WTC11 (cell line): ENCODE results near the gene KAZALD1. TPM values are rescaled to one million over a fixed set of nuclear protein-coding genes. Genes with fewer than 3 reads are reported as not detected.

Source experiments
- ATAC-seq: fragments of 200-7000 bp; cut with Tn5 transposase; 2 replicates; pipeline ENCODE4 v1.10.0; 2021; ENCODE audit warnings: mild to moderate bottlenecking, moderate library complexity
- CTCF ChIA-PET: fragments of 300-600 bp; sonication (Branson Sonifier 250); formaldehyde crosslinking; loops from one replicate; lab custom pipeline; 2021; ENCODE audit warnings: antibody characterized with exemption; lab: Charles Lee
- POLR2A ChIA-PET: fragments of 350-600 bp; sonication (Branson Sonifier 250); formaldehyde crosslinking; loops from one replicate; lab custom pipeline; 2021; ENCODE audit warnings: antibody characterized with exemption; lab: Charles Lee
- DNase-seq: peaks from one replicate; pipeline ENCODE4 v3.0.0; 2021; ENCODE audit warnings: low spot score
- H3K27ac Mint-ChIP-seq: 2 replicates; pipeline ENCODE4 v1.8.0; 2021; ENCODE audit warnings: mixed read lengths
- H3K27me3 Mint-ChIP-seq: 2 replicates; pipeline ENCODE4 v1.8.0; 2021; ENCODE audit warnings: low read depth, mild to moderate bottlenecking, moderate library complexity, mixed read lengths
- H3K36me3 Mint-ChIP-seq: 2 replicates; pipeline ENCODE4 v1.8.0; 2021; ENCODE audit warnings: mixed read lengths
- H3K4me1 Mint-ChIP-seq: 2 replicates; pipeline ENCODE4 v1.8.0; 2022; ENCODE audit warnings: mixed read lengths
- H3K4me3 Mint-ChIP-seq: 2 replicates; pipeline ENCODE4 v1.8.0; 2021; ENCODE audit warnings: mild to moderate bottlenecking, moderate library complexity, mixed read lengths
- H3K9me3 Mint-ChIP-seq: 2 replicates; pipeline ENCODE4 v1.8.0; 2021; ENCODE audit warnings: mixed read lengths
- CREM ChIP-seq: sonication (generic); formaldehyde crosslinking; IDR thresholded peaks from 2 replicates; pipeline ENCODE4 v1.8.1; 2022; ENCODE audit warnings: mild to moderate bottlenecking, missing genetic modification reagents, moderate library complexity
- ETV6 ChIP-seq: sonication (generic); formaldehyde crosslinking; IDR thresholded peaks from 2 replicates; pipeline ENCODE4 v1.8.1; 2022; ENCODE audit warnings: mild to moderate bottlenecking, missing genetic modification reagents
- FOXJ3 ChIP-seq: sonication (generic); formaldehyde crosslinking; IDR thresholded peaks from 2 replicates; pipeline ENCODE4 v1.9.0; 2021; ENCODE audit warnings: missing genetic modification reagents, mild to moderate bottlenecking, borderline replicate concordance
- FOXK1 ChIP-seq: sonication (generic); formaldehyde crosslinking; IDR thresholded peaks from 2 replicates; pipeline ENCODE4 v1.8.0; 2022; ENCODE audit warnings: mild to moderate bottlenecking, moderate library complexity, missing genetic modification reagents
- FOXP1 ChIP-seq: sonication (generic); formaldehyde crosslinking; IDR thresholded peaks from 2 replicates; pipeline ENCODE4 v1.8.0; 2022; ENCODE audit warnings: missing genetic modification reagents, mild to moderate bottlenecking, moderate library complexity, borderline replicate concordance
- GABPB1 ChIP-seq: sonication (generic); formaldehyde crosslinking; IDR thresholded peaks from 2 replicates; pipeline ENCODE4 v1.8.1; 2023; ENCODE audit warnings: mild to moderate bottlenecking, missing genetic modification reagents
- GTF2I ChIP-seq: fragments of 250-450 bp; sonication (Bioruptor Pico); conservative IDR thresholded peaks from 2 replicates; pipeline ENCODE4 v1.4.0; 2021; ENCODE audit warnings: mild to moderate bottlenecking
- MYBL2 ChIP-seq: sonication (generic); formaldehyde crosslinking; IDR thresholded peaks from 2 replicates; pipeline ENCODE4 v1.8.1; 2023; ENCODE audit warnings: mild to moderate bottlenecking, moderate library complexity, missing genetic modification reagents
- NFYB ChIP-seq: sonication (generic); formaldehyde crosslinking; conservative IDR thresholded peaks from 2 replicates; pipeline ENCODE4 v1.8.0; 2022; ENCODE audit warnings: low read depth, missing genetic modification reagents
- SMAD3 ChIP-seq: sonication (generic); formaldehyde crosslinking; IDR thresholded peaks from 2 replicates; pipeline ENCODE4 v1.8.0; 2022; ENCODE audit warnings: missing genetic modification reagents, mild to moderate bottlenecking, borderline replicate concordance
- SP1 ChIP-seq: sonication (generic); formaldehyde crosslinking; conservative IDR thresholded peaks from 2 replicates; pipeline ENCODE4 v1.8.1; 2022; ENCODE audit warnings: missing genetic modification reagents
- TCF7 ChIP-seq: sonication (generic); formaldehyde crosslinking; IDR thresholded peaks from 2 replicates; pipeline ENCODE4 v1.8.0; 2022; ENCODE audit warnings: mild to moderate bottlenecking, low read depth, missing genetic modification reagents, moderate library complexity
- TP53 ChIP-seq: sonication (generic); formaldehyde crosslinking; IDR thresholded peaks from 2 replicates; pipeline ENCODE4 v1.8.1; 2023; ENCODE audit warnings: mild to moderate bottlenecking, missing genetic modification reagents
- ZNF396 ChIP-seq: fragments of 250-450 bp; sonication (Bioruptor Pico); IDR thresholded peaks from 2 replicates; pipeline ENCODE4 v1.8.0; 2021; ENCODE audit warnings: mild to moderate bottlenecking, moderate library complexity, borderline replicate concordance
- total RNA-seq: library from RNA; stranded (reverse); gene quantifications from 3 replicates; pipeline ENCODE4 v1.2.3, GENCODE V29; 2021
- TF ChIP-seq, protein P1 (sequence below): sonication (generic); formaldehyde crosslinking; IDR thresholded peaks from 2 replicates; pipeline ENCODE4 v1.8.1; 2023; ENCODE audit warnings: mild to moderate bottlenecking, missing genetic modification reagents, moderate library complexity
- TF ChIP-seq, protein P2 (sequence below): sonication (generic); formaldehyde crosslinking; IDR thresholded peaks from 2 replicates; pipeline ENCODE4 v1.8.1; 2023; ENCODE audit warnings: mild to moderate bottlenecking, missing genetic modification reagents, moderate library complexity
- TF ChIP-seq, protein P3 (sequence below): sonication (generic); formaldehyde crosslinking; IDR thresholded peaks from 2 replicates; pipeline ENCODE4 v1.8.0; 2022; ENCODE audit warnings: missing genetic modification reagents
- TF ChIP-seq, protein P4 (sequence below): sonication (generic); formaldehyde crosslinking; IDR thresholded peaks from 2 replicates; pipeline ENCODE4 v1.8.0; 2022; ENCODE audit warnings: mild to moderate bottlenecking, missing genetic modification reagents
- TF ChIP-seq, protein P5 (sequence below): sonication (generic); formaldehyde crosslinking; IDR thresholded peaks from 2 replicates; pipeline ENCODE4 v1.8.0; 2022; ENCODE audit warnings: mild to moderate bottlenecking, missing genetic modification reagents

KAZALD1 gene
- total RNA-seq, 1 experiment from 2014 or later: 19.2 TPM

DNA sequence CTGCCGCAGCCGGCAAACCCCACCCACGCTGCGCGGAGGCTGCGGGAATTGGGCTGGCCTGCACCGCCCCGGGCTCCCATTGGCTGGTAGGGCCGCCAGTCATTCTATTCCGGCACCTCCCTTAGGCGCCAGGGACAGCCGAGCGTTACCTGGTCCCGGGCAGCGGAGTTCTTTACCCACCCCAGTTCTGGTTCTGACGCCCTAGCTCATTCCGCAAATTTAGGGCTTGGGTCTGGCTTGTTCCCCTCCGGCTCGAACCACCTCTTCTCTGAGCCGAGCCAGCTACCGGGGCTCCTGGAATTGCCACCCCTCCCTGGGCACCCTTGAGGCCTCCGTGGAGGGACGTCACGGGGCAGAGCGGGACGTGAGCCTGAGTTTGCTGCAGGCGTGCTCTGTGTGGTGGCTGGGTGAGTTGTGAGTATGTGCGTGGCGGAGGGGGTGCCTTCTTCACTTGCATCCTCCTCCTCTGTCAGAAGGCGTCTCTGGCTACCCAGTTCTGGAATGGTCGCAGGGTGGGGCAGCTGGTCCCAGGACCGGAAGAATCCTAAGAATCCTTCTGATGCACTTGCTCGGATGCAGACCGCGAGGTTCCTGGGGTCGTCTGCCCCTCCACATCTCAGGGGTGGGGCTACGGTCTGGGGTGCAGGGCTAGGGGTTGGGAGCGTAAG lies 30.5 kb upstream of the KAZALD1 start, which contains the start of the genes PDZD7 and SFXN3:
Gene PDZD7, minus strand, starts transcription at position 2 of the 668 bp plus-strand sequence. CDS start 910 bp downstream, outside the sequence.
Gene SFXN3, plus strand, starts transcription at position 107 of the 668 bp plus-strand sequence. CDS start 3,461 bp downstream, outside the sequence.
- H3K36me3 Mint-ChIP-seq: no peaks in the 10 kb centered on the region
- ChIA-PET POLR2A (interaction anchor here (0.7 to 1.9 kb wide), 4 partner anchors 12 to 35 kb away, joined by 3 to 10 read pairs (median 4); no protein-coding TSS in a partner anchor), CTCF (interaction anchor here (0.6 to 6.9 kb wide), 30 partner anchors 9 to 469 kb away, joined by 3 to 219 read pairs (median 4); partner anchors contain the start of genes KAZALD1, LZTS2, MRPL43 and SEMA4G)
- H3K4me1 Mint-ChIP-seq: peaks cover 36% of the 10 kb centered on the region
- peaks cover 55% of the 10 kb centered on the region for H3K27me3 Mint-ChIP-seq
- no peaks in the 10 kb centered on the region for H3K9me3 Mint-ChIP-seq
- ATAC-seq (peak; percentile 88), DNase-seq (peak; percentile 97)
- no peak for TF ChIP-seq GABPB1
- peak; percentile 16; the same call in 1 of the 2 replicates for TF ChIP-seq ETV6 (CRISPR knock-in tag)
- peak; percentile 99 for TF ChIP-seq NFYB (CRISPR knock-in tag)
- peak; percentile 73 for TF ChIP-seq SP1 (CRISPR knock-in tag)
- H3K27ac Mint-ChIP-seq: no peak within 1 kb of the TSS
- peak within 1 kb of the TSS; percentile 75 for H3K4me3 Mint-ChIP-seq

DNA sequence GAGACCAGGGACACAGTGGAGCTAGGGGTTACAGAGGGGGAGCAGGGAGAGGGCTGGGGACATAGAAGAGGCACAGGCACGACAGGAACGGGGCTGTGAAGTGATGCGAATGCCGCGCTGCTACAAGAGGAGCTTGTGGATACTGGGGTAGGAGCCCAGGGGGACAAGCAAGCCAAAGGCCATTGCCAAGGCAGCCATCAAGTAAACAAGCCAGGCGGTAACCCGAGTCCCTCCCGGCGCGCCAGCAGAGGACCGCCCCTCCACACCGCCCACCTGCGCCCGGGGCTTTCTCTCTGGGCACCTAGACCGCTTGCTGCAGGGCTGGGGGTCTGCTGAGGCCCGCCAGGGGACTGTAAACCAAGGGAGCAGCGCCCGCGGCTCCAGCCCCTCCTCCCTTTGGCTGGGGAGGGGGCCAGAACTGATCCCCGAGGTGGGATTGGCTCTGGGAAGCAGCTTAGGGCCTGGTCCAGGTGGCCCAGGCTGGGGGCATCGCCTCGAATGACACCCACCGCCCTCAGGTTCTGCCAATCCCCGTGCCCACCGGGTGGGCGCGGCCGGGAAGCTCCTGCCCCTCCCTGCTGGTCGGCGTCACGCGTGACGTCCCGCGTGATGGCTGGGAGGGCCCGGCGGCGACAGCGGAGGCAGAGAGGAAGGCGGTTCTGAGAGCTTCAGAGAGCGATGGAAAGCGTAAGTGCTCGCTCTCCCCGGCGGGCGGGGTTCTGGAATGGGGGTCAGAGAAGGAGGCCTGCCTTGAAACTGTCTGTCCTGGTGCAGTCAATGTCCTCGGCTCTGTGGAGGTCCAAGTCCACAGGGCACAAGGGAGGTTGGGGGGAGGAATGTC lies 29.8 kb upstream of the KAZALD1 start:
- Mint-ChIP-seq H3K36me3 (no peaks in the 10 kb centered on the region), H3K4me3 (peak overlapping the region; percentile 75), H3K27ac (no peak overlapping the region), H3K9me3 (no peaks in the 10 kb centered on the region), H3K4me1 (peaks cover 32% of the 10 kb centered on the region), H3K27me3 (peaks cover 57% of the 10 kb centered on the region)
- TF ChIP-seq TP53 (0 out of 2 replicates have a peak, but pooled peaks have one; percentile 18), SMAD3 (CRISPR knock-in tag) (0 out of 2 replicates have a peak, but pooled peaks have one; percentile 43), FOXK1 (CRISPR knock-in tag) (peak; percentile 66; the same call in 1 of the 2 replicates), TCF7 (CRISPR knock-in tag) (no peak)
- TF ChIP-seq, protein P1, sequence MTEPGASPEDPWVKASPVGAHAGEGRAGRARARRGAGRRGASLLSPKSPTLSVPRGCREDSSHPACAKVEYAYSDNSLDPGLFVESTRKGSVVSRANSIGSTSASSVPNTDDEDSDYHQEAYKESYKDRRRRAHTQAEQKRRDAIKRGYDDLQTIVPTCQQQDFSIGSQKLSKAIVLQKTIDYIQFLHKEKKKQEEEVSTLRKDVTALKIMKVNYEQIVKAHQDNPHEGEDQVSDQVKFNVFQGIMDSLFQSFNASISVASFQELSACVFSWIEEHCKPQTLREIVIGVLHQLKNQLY: no peak
- DNase-seq (peak; percentile 68), ATAC-seq (peak; percentile 33)
- ChIA-PET CTCF (interaction anchor here (0.6 to 6.9 kb wide), 19 partner anchors 10 to 430 kb away, joined by 3 to 219 read pairs (median 9); partner anchors contain the start of genes KAZALD1, LZTS2, MRPL43 and SEMA4G), POLR2A (interaction anchor here (0.9 to 1.9 kb wide), 2 partner anchors 11 to 35 kb away, joined by 5 to 10 read pairs; no protein-coding TSS in a partner anchor)

DNA sequence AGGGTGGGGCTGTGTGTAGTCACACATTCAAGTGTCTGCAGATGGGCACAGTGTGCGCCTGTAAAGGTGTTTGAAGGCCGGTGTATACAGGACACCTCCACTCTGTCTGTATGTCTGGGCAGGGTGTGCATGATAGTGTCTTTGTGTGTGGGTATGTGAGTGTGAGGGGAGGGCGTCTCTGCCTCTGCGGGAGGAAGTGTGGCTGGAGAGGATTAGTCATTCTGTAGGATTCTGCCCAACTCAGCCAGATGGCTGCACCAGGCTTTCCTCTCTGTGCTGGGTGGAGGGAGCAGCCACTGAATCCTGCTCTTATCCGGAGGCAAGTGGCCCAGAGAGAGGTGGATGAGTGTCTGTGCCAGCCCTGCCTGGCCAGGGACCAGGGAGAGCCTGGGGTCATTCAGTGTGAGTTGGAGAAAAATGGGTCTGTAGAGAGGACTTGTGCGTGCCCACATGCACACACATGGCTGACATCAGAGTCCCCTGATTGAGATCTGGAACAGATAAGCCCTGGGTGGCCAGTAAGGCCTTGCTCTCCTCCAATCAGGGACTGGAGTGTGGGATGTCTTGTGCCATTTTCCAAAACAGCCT lies 29.1 kb upstream of the KAZALD1 start:
- POLR2A ChIA-PET: no interaction called here
- no peak for ATAC-seq
- H3K27me3 Mint-ChIP-seq: peaks cover 64% of the 10 kb centered on the region
- no peaks in the 10 kb centered on the region for H3K36me3 Mint-ChIP-seq
- CTCF ChIA-PET: interaction anchor here (1.0 to 6.9 kb wide), 14 partner anchors 9 to 182 kb away, joined by 3 to 219 read pairs (median 33); partner anchors contain the start of genes KAZALD1, LZTS2 and SEMA4G
- H3K27ac Mint-ChIP-seq: no peak overlapping the region
- no peak for DNase-seq
- no peaks in the 10 kb centered on the region for H3K9me3 Mint-ChIP-seq
- H3K4me3 Mint-ChIP-seq: peak overlapping the region; percentile 75
- peaks cover 26% of the 10 kb centered on the region for H3K4me1 Mint-ChIP-seq
- TF ChIP-seq FOXJ3 (no peak), MYBL2 (CRISPR knock-in tag) (no peak), GTF2I (CRISPR knock-in tag) (no peak), FOXP1 (CRISPR knock-in tag) (no peak), CREM (CRISPR knock-in tag) (no peak), GABPB1 (no peak), ZNF396 (CRISPR knock-in tag) (no peak)
- TF ChIP-seq, protein P2, sequence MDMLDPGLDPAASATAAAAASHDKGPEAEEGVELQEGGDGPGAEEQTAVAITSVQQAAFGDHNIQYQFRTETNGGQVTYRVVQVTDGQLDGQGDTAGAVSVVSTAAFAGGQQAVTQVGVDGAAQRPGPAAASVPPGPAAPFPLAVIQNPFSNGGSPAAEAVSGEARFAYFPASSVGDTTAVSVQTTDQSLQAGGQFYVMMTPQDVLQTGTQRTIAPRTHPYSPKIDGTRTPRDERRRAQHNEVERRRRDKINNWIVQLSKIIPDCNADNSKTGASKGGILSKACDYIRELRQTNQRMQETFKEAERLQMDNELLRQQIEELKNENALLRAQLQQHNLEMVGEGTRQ (CRISPR knock-in tag): no peak
- TF ChIP-seq, protein P3, sequence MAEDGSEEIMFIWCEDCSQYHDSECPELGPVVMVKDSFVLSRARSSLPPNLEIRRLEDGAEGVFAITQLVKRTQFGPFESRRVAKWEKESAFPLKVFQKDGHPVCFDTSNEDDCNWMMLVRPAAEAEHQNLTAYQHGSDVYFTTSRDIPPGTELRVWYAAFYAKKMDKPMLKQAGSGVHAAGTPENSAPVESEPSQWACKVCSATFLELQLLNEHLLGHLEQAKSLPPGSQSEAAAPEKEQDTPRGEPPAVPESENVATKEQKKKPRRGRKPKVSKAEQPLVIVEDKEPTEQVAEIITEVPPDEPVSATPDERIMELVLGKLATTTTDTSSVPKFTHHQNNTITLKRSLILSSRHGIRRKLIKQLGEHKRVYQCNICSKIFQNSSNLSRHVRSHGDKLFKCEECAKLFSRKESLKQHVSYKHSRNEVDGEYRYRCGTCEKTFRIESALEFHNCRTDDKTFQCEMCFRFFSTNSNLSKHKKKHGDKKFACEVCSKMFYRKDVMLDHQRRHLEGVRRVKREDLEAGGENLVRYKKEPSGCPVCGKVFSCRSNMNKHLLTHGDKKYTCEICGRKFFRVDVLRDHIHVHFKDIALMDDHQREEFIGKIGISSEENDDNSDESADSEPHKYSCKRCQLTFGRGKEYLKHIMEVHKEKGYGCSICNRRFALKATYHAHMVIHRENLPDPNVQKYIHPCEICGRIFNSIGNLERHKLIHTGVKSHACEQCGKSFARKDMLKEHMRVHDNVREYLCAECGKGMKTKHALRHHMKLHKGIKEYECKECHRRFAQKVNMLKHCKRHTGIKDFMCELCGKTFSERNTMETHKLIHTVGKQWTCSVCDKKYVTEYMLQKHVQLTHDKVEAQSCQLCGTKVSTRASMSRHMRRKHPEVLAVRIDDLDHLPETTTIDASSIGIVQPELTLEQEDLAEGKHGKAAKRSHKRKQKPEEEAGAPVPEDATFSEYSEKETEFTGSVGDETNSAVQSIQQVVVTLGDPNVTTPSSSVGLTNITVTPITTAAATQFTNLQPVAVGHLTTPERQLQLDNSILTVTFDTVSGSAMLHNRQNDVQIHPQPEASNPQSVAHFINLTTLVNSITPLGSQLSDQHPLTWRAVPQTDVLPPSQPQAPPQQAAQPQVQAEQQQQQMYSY: no peak
- TF ChIP-seq, protein P4, sequence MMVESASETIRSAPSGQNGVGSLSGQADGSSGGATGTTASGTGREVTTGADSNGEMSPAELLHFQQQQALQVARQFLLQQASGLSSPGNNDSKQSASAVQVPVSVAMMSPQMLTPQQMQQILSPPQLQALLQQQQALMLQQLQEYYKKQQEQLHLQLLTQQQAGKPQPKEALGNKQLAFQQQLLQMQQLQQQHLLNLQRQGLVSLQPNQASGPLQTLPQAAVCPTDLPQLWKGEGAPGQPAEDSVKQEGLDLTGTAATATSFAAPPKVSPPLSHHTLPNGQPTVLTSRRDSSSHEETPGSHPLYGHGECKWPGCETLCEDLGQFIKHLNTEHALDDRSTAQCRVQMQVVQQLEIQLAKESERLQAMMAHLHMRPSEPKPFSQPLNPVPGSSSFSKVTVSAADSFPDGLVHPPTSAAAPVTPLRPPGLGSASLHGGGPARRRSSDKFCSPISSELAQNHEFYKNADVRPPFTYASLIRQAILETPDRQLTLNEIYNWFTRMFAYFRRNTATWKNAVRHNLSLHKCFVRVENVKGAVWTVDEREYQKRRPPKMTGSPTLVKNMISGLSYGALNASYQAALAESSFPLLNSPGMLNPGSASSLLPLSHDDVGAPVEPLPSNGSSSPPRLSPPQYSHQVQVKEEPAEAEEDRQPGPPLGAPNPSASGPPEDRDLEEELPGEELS (CRISPR knock-in tag): no peak
- TF ChIP-seq, protein P5, sequence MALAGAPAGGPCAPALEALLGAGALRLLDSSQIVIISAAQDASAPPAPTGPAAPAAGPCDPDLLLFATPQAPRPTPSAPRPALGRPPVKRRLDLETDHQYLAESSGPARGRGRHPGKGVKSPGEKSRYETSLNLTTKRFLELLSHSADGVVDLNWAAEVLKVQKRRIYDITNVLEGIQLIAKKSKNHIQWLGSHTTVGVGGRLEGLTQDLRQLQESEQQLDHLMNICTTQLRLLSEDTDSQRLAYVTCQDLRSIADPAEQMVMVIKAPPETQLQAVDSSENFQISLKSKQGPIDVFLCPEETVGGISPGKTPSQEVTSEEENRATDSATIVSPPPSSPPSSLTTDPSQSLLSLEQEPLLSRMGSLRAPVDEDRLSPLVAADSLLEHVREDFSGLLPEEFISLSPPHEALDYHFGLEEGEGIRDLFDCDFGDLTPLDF (CRISPR knock-in tag): no peak
